T-helper 17 cell (primary cell): Measurements from ENCODE around the gene ARHGAP42. TPM values are rescaled to one million over a fixed set of nuclear protein-coding genes. Genes with fewer than 3 reads are reported as not detected.

Experiments
- ATAC-seq: fragments of 150-1000 bp; cut with Tn5 transposase; 2 replicates; pipeline ENCODE4 v1.10.0; 2021; ENCODE audit warnings: mild to moderate bottlenecking, moderate library complexity
- DNase-seq, 3 donors: peaks; one replicate each; pipeline versions ENCODE4 v3.0.0 to v3.0.0-alpha.2; 2020 to 2021
- H3K9me3 ChIP-seq: one replicate; pipeline ENCODE4 v1.7.0; 2013; ENCODE audit warnings: low read length, mild to moderate bottlenecking; ENCODE audit not compliant: control insufficient read depth, poor library complexity, severe bottlenecking
- H3K27ac Mint-ChIP-seq: one replicate; pipeline ENCODE4 v1.8.0; 2022; ENCODE audit warnings: mild to moderate bottlenecking, moderate library complexity, mixed read lengths
- H3K27me3 Mint-ChIP-seq: one replicate; pipeline ENCODE4 v1.8.0; 2022; ENCODE audit warnings: mixed read lengths
- H3K36me3 Mint-ChIP-seq: one replicate; pipeline ENCODE4 v1.8.0; 2022; ENCODE audit warnings: low read depth, mixed read lengths
- H3K4me1 Mint-ChIP-seq: one replicate; pipeline ENCODE4 v1.8.0; 2022; ENCODE audit warnings: mild to moderate bottlenecking, mixed read lengths
- H3K4me3 Mint-ChIP-seq: one replicate; pipeline ENCODE4 v1.8.0; 2022; ENCODE audit warnings: mild to moderate bottlenecking, moderate library complexity, mixed read lengths
- total RNA-seq, 4 donors: library from RNA in 2 of 4; stranded (reverse) in 2 of 4; gene quantifications; one replicate each; pipeline ENCODE4 v1.2.3 and lab custom pipeline; 2022 to 2026

The ARHGAP42 gene
- total RNA-seq, 2 donors from 2014 or later: 0.12 to 0.31 TPM

GRCh38 chr11:100715165-100715761 is 28.2 kb downstream of the ARHGAP42 start:
- no peaks in the 10 kb centered on the region for H3K27me3 Mint-ChIP-seq
- no peaks in the 10 kb centered on the region for H3K9me3 ChIP-seq
- no peaks in the 10 kb centered on the region for H3K36me3 Mint-ChIP-seq
- no peaks in the 10 kb centered on the region for H3K4me1 Mint-ChIP-seq
- H3K27ac Mint-ChIP-seq: no peak overlapping the region
- DNase-seq (no peak), ATAC-seq (no peak)
- no peak overlapping the region for H3K4me3 Mint-ChIP-seq

DNA sequence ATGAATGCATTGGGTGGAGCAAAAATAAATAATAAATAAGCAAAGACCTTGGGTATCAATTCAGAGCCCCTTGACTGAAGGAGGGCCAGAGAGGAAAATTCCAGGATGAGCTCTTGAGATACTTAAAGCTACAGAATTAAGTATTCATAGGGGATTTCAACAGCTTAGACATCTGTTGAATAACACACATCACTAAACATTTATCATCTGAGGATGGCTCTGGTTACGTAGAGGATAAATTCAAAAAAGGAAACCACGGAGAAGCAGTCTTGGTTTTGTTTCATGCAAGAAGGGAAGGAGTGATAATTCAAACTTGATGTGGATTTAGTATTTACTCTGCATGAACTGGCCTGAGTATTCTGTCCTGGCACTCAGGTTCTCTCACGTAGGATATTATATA is 29.8 kb downstream of the ARHGAP42 start:
- H3K9me3 ChIP-seq: no peaks in the 10 kb centered on the region
- H3K4me1 Mint-ChIP-seq: no peaks in the 10 kb centered on the region
- no peak overlapping the region for H3K27ac Mint-ChIP-seq
- H3K27me3 Mint-ChIP-seq: no peaks in the 10 kb centered on the region
- no peak overlapping the region for H3K4me3 Mint-ChIP-seq
- DNase-seq (no peak), ATAC-seq (no peak)
- H3K36me3 Mint-ChIP-seq: no peaks in the 10 kb centered on the region

DNA sequence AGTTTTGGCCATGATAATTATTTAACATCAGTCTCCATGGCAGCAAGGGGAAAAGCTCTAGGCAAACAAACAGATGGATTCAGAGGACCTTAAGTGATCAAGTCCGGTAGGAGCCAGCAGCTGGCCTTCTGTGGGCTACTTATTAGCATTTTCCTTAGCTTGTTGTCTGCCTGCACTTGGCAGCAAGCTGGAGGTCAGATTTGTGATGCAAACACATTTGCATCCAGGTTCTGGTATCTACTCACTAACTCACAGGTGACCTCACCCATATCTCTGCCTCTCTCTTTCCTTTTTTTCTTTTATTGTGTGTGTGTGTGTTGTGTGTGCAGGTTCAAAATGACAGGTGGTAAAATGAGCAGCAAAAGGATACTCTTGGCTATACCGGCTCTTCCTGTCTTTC is 32.3 kb downstream of the ARHGAP42 start:
- no peak overlapping the region for H3K4me3 Mint-ChIP-seq
- H3K4me1 Mint-ChIP-seq: no peaks in the 10 kb centered on the region
- H3K9me3 ChIP-seq: no peaks in the 10 kb centered on the region
- no peak for DNase-seq
- no peak overlapping the region for H3K27ac Mint-ChIP-seq
- no peak for ATAC-seq
- H3K27me3 Mint-ChIP-seq: no peaks in the 10 kb centered on the region
- H3K36me3 Mint-ChIP-seq: no peaks in the 10 kb centered on the region

- Mint-ChIP-seq H3K36me3 (no peaks in the 10 kb centered on the region), H3K27me3 (no peaks in the 10 kb centered on the region), H3K4me3 (no peak overlapping the region), H3K4me1 (no peaks in the 10 kb centered on the region), H3K27ac (no peak overlapping the region)
- ATAC-seq (no peak), DNase-seq (no peak)
- no peaks in the 10 kb centered on the region for H3K9me3 ChIP-seq
Observed at GRCh38 chr11:100719809-100720221, 32.7 kb downstream of the ARHGAP42 start.

- ATAC-seq (no peak), DNase-seq (no peak)
- no peak overlapping the region for H3K27ac Mint-ChIP-seq
- H3K4me1 Mint-ChIP-seq: no peaks in the 10 kb centered on the region
- no peaks in the 10 kb centered on the region for H3K36me3 Mint-ChIP-seq
- H3K4me3 Mint-ChIP-seq: no peak overlapping the region
- H3K27me3 Mint-ChIP-seq: no peaks in the 10 kb centered on the region
- H3K9me3 ChIP-seq: no peaks in the 10 kb centered on the region
Observed at GRCh38 chr11:100726680-100727079, 39.6 kb downstream of the ARHGAP42 start.

- Mint-ChIP-seq H3K27me3 (no peaks in the 10 kb centered on the region), H3K27ac (no peak overlapping the region), H3K36me3 (no peaks in the 10 kb centered on the region), H3K4me3 (no peak overlapping the region), H3K4me1 (no peaks in the 10 kb centered on the region)
- H3K9me3 ChIP-seq: no peaks in the 10 kb centered on the region
- DNase-seq (no peak), ATAC-seq (no peak)
Observed at GRCh38 chr11:100727410-100727809, 40.3 kb downstream of the ARHGAP42 start.

DNA sequence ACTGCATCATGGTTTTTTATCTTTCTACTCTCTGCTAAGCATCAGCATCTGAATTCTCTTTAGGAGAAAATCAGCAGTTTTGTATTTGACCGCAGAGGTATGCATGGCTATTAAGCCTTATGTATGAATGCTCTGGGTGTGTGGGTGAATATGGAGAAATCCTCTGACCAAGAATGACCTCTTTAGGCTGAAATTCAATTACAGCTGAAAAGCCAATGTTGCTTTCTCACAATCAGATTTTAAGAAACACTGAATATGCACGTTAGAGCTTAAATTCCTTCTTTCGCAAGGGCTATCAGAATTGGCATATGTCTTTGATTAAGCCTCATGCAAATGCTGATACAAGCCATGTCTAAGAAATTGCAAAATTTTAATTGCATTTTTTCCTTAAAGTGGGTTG is 43.2 kb downstream of the ARHGAP42 start:
- Mint-ChIP-seq H3K36me3 (no peaks in the 10 kb centered on the region), H3K4me3 (no peak overlapping the region), H3K27me3 (no peaks in the 10 kb centered on the region), H3K4me1 (no peaks in the 10 kb centered on the region), H3K27ac (no peak overlapping the region)
- ATAC-seq (no peak), DNase-seq (no peak)
- no peaks in the 10 kb centered on the region for H3K9me3 ChIP-seq

GRCh38 chr11:100731471-100731870 is 44.4 kb downstream of the ARHGAP42 start:
- H3K27ac Mint-ChIP-seq: no peak overlapping the region
- DNase-seq (no peak), ATAC-seq (no peak)
- H3K9me3 ChIP-seq: no peaks in the 10 kb centered on the region
- no peak overlapping the region for H3K4me3 Mint-ChIP-seq
- H3K27me3 Mint-ChIP-seq: no peaks in the 10 kb centered on the region
- H3K4me1 Mint-ChIP-seq: no peaks in the 10 kb centered on the region
- H3K36me3 Mint-ChIP-seq: no peaks in the 10 kb centered on the region

DNA sequence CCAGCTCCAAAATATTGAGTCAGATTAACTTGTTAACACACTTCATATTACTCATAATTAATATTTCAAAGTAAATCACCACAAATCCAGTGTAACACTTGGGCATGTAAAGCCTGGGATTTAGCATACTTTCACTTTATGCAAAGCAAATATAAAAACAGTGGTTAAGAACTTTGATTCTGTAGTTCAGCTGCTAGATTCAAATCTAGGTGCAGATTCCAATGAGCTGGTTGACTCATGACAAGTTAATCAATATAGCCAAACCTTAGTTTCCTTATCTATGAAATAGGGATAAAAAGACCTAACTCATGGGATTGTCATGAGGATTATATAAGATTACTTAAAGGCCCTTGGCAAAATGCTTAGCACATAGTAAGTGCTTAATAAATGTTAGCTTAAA is 45.9 kb downstream of the ARHGAP42 start:
- ATAC-seq: no peak
- Mint-ChIP-seq H3K27me3 (no peaks in the 10 kb centered on the region), H3K4me1 (no peaks in the 10 kb centered on the region), H3K36me3 (no peaks in the 10 kb centered on the region), H3K4me3 (no peak overlapping the region), H3K27ac (no peak overlapping the region)
- no peaks in the 10 kb centered on the region for H3K9me3 ChIP-seq
- no peak for DNase-seq

- ATAC-seq (no peak), DNase-seq (no peak)
- no peaks in the 10 kb centered on the region for H3K27me3 Mint-ChIP-seq
- H3K27ac Mint-ChIP-seq: no peak overlapping the region
- no peak overlapping the region for H3K4me3 Mint-ChIP-seq
- H3K36me3 Mint-ChIP-seq: no peaks in the 10 kb centered on the region
- H3K9me3 ChIP-seq: no peaks in the 10 kb centered on the region
- H3K4me1 Mint-ChIP-seq: no peaks in the 10 kb centered on the region
Observed at GRCh38 chr11:100734743-100735527, 47.8 kb downstream of the ARHGAP42 start.

GRCh38 chr11:100735949-100736675 is 49.0 kb downstream of the ARHGAP42 start:
- no peaks in the 10 kb centered on the region for H3K9me3 ChIP-seq
- no peak for ATAC-seq
- Mint-ChIP-seq H3K36me3 (no peaks in the 10 kb centered on the region), H3K27me3 (no peaks in the 10 kb centered on the region), H3K4me3 (no peak overlapping the region), H3K27ac (no peak overlapping the region), H3K4me1 (no peaks in the 10 kb centered on the region)
- no peak for DNase-seq

- no peak for DNase-seq
- Mint-ChIP-seq H3K27ac (no peak overlapping the region), H3K4me3 (no peak overlapping the region), H3K4me1 (no peaks in the 10 kb centered on the region), H3K36me3 (no peaks in the 10 kb centered on the region), H3K27me3 (no peaks in the 10 kb centered on the region)
- ATAC-seq: no peak
- no peaks in the 10 kb centered on the region for H3K9me3 ChIP-seq
Observed at GRCh38 chr11:100738701-100739270, 51.7 kb downstream of the ARHGAP42 start.

DNA sequence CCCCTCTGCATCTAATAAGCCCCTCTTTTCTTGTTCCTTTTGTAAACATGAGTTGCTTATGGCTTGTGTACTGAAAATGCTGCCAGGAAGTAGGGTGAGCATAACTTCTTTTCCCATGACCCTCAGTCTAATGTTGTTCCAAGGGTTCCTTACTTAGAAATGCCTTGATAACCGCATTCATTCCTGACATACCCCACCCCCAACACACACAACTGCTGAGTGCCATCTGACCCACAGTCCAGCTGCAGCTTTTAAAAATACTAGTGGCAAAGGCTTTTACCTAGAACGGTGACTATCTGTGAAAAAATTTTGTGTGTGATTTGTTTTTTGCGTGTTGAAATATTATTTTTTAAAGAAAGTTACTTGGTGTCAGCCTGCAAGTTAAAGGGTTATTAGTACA is 52.6 kb downstream of the ARHGAP42 start:
- DNase-seq: no peak
- H3K36me3 Mint-ChIP-seq: no peaks in the 10 kb centered on the region
- no peak overlapping the region for H3K4me3 Mint-ChIP-seq
- H3K4me1 Mint-ChIP-seq: no peaks in the 10 kb centered on the region
- H3K9me3 ChIP-seq: no peaks in the 10 kb centered on the region
- no peaks in the 10 kb centered on the region for H3K27me3 Mint-ChIP-seq
- no peak overlapping the region for H3K27ac Mint-ChIP-seq
- no peak for ATAC-seq
